Nephron progenitor cell (in vitro differentiated cells): ENCODE results near the gene CHMP4A.

ENCODE experiments used
- DNase-seq: peaks from one replicate; pipeline ENCODE4 v3.0.0; 2021
- H3K27ac Mint-ChIP-seq: 2 replicates; pipeline ENCODE4 v1.8.0; 2021; ENCODE audit warnings: mild to moderate bottlenecking, moderate library complexity, mixed read lengths
- H3K27me3 Mint-ChIP-seq: 2 replicates; pipeline ENCODE4 v1.8.0; 2021; ENCODE audit warnings: mild to moderate bottlenecking, low read depth, mixed read lengths; ENCODE audit not compliant: poor library complexity
- H3K36me3 Mint-ChIP-seq: 2 replicates; pipeline ENCODE4 v1.8.0; 2021; ENCODE audit warnings: low read depth, mixed read lengths
- H3K4me1 Mint-ChIP-seq: 2 replicates; pipeline ENCODE4 v1.8.0; 2021; ENCODE audit warnings: mixed read lengths
- H3K4me3 Mint-ChIP-seq: 2 replicates; pipeline ENCODE4 v1.8.0; 2021; ENCODE audit warnings: mild to moderate bottlenecking, moderate library complexity, mixed read lengths
- H3K9me3 Mint-ChIP-seq: 2 replicates; pipeline ENCODE4 v1.8.0; 2021; ENCODE audit warnings: mild to moderate bottlenecking, moderate library complexity, mixed read lengths
- CTCF ChIP-seq: fragments of 200-600 bp; sonication (generic); IDR thresholded peaks from 2 replicates; pipeline ENCODE4 v1.5.0; 2021; ENCODE audit warnings: antibody characterized with exemption

Gene CHMP4A

DNA sequence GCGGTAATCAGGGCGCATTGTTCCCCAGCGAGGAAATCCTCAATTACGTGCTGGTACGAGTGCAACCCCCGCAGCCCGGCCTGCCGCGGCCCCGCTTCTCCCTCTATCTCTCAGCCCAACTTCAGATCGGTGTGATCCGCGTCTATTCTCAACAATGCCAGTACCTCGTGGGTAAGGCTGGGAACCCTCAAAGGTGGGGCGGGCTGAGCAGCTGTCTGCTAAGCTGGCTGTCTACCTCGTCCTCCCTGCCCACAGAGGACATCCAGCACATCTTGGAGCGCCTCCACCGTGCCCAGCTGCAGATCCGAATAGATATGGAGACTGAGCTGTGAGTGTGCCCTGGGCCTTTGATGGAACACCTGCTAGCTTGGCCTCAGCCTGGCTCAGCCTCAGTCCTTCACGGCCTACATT is 40.4 kb downstream of the CHMP4A start:
- no peak overlapping the region for H3K27ac Mint-ChIP-seq
- H3K9me3 Mint-ChIP-seq = no peaks in the 10 kb centered on the region
- DNase-seq = no peak
- no peak for TF ChIP-seq CTCF
- peaks cover 39% of the 10 kb centered on the region for H3K4me1 Mint-ChIP-seq
- peak overlapping the region; percentile 84 for H3K4me3 Mint-ChIP-seq
- H3K36me3 Mint-ChIP-seq = peaks cover 39% of the 10 kb centered on the region
- peaks cover 14% of the 10 kb centered on the region for H3K27me3 Mint-ChIP-seq

- no peak overlapping the region for H3K27ac Mint-ChIP-seq
- no peak for DNase-seq
- H3K4me3 Mint-ChIP-seq = peak overlapping the region; percentile 84
These were observed 40.9 kb downstream of the CHMP4A start for GRCh38 chr14:24172261-24172860.

GRCh38 chr14:24171422-24172260 is 41.6 kb downstream of the CHMP4A start, which contains the start of gene REC8:
TSS of gene REC8 (plus strand) at chr14:24172080. CDS start at chr14:24172553, 473 bp downstream.
- H3K27ac Mint-ChIP-seq = peak within 1 kb of the TSS; percentile 94
- peak; percentile 85 for DNase-seq

More at GRCh38 chr14:24172261-24172860, 40.9 kb downstream of the CHMP4A start:
- Mint-ChIP-seq H3K4me1 (peaks cover 39% of the 10 kb centered on the region), H3K27me3 (peaks cover 14% of the 10 kb centered on the region), H3K9me3 (no peaks in the 10 kb centered on the region), H3K36me3 (peaks cover 41% of the 10 kb centered on the region)
- TF ChIP-seq CTCF = no peak

DNA sequence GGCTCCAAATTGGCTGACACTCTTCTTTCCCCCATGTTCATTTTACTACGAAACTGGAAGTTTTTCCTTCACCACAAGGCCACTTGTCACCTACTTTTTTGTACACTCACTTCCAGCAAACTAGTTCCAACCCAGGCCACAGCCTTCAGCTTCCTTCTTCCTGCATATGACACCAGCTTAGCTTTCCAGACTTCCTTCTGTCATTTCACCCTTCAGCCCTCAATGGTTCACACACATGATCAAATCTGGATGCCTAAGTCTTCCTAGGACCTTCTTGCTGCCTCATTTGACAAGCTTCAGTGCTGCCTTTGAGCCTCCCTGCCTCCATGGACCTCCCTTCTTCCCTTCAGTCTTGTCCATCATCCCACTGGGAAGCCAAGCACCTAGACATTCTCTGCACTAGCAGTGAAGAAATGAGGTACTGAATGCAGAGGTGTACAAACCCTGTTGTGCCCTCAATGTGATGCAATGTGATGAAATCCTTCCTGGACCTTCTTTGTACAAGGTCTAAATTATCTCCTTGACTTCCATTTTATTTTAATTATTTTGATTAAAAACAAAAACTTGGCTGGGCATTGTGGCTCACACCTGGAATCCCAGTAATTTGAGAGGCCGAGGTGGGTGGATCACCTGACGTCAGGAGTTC is 45.7 kb downstream of the CHMP4A start:
- peaks cover 42% of the 10 kb centered on the region for H3K36me3 Mint-ChIP-seq
- peaks cover 24% of the 10 kb centered on the region for H3K4me1 Mint-ChIP-seq
- no peak for DNase-seq
- H3K4me3 Mint-ChIP-seq = no peak overlapping the region
- peaks cover 11% of the 10 kb centered on the region for H3K27me3 Mint-ChIP-seq
- no peak for TF ChIP-seq CTCF
- H3K9me3 Mint-ChIP-seq = no peaks in the 10 kb centered on the region
- peak overlapping the region; percentile 26 for H3K27ac Mint-ChIP-seq

More at GRCh38 chr14:24171422-24172260, 41.6 kb downstream of the CHMP4A start, which contains the start of gene REC8:
- H3K4me3 Mint-ChIP-seq = peak within 1 kb of the TSS; percentile 84
- no peak for TF ChIP-seq CTCF
- no peaks in the 10 kb centered on the region for H3K9me3 Mint-ChIP-seq
- H3K36me3 Mint-ChIP-seq = peaks cover 39% of the 10 kb centered on the region
- peaks cover 39% of the 10 kb centered on the region for H3K4me1 Mint-ChIP-seq
- H3K27me3 Mint-ChIP-seq = peaks cover 14% of the 10 kb centered on the region

DNA sequence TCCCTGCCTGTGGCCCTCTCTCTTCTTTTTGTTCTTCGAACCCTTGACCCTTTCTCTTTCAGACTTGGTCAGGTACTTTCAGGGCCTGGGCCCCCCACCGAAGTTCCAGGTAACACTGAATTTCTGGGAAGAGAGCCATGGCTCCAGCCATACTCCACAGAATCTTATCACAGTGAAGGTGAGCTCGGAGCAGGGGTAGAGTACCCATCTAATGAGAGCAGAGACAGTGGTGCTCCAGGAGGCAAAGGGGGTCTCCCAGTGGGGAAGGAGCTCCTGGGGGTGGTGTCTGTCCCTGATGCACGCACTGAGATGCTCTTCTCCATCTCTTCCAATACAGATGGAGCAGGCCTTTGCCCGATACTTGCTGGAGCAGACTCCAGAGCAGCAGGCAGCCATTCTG is 47.5 kb downstream of the CHMP4A start:
- TF ChIP-seq CTCF = no peak
- H3K4me3 Mint-ChIP-seq = no peak overlapping the region
- no peak overlapping the region for H3K27ac Mint-ChIP-seq
- peaks cover 29% of the 10 kb centered on the region for H3K4me1 Mint-ChIP-seq
- no peak for DNase-seq
- H3K9me3 Mint-ChIP-seq = no peaks in the 10 kb centered on the region
- peaks cover 46% of the 10 kb centered on the region for H3K36me3 Mint-ChIP-seq
- H3K27me3 Mint-ChIP-seq = peaks cover 3% of the 10 kb centered on the region
